HT1080 (cell line): ENCODE results near the gene ABCG1. TPM values are rescaled to one million over a fixed set of nuclear protein-coding genes. Genes with fewer than 3 reads are reported as not detected.

Source experiments
- DNase-seq: peaks from one replicate; pipeline ENCODE4 v3.0.0-alpha.2; 2015; ENCODE audit warnings: low read depth
- total RNA-seq: library from RNA; depleted of rRNA; stranded (reverse); fragments of >200 nt; shearing (Covaris generic); gene quantifications from 2 replicates; pipeline ENCODE4 v1.2.3, GENCODE V29; 2014

Gene ABCG1
- total RNA-seq, 1 experiment from 2014 or later: not detected

DNA sequence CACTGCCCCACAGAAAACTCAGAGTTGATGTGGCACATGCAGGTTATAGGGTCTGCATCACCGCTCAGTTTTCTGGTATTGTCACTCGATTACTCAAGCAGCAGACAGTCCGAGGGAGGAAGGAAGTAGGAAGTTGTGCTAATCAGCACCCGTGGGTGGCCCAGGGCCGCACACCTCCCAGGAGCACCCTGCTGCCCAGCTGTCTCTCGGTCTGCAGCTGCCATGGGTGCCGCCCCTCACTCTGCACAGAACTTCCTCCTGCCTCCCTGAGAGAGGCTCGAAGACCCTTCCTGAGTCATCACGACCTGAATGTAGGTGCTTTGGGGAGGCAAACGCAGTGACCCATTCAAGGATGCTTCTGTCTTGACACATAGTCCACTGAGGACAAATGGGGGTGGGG is 100.4 kb downstream of the ABCG1 start:
- DNase-seq: no peak

DNA sequence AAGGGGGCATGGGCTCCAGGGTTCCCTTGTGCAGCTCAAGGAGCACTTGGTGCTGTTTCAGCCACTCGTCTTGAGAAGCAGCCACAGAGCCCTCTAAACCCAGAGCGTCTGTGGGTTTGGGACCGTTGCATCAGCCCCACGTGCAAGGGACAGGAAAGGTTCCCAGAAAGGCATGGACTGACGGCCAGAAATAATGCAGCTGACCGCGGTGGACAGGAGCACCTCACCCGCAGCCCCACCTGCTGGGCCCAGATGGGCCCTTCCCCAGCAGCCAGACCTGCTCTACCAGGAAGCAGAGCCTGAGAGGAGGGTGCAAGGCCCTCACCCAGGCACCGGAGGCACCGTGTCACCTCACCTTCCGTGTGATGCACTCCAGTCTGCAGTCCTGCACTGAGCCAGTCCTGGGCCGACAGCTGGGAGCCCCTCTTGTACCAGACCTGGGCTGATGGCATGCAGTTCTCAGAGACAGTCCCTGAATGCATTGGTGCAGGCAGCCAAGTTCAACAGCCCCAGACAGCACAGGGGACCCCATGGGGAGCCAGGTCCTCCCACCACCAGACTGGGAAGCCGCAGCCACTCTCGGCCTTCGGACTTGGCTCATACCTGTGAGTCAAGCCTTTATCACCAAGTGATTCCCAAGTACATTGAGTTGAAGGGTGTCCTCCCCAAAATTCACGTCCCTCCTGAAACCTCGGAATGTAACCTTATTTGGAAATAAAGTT is 101.1 kb downstream of the ABCG1 start:
- no peak for DNase-seq

DNA sequence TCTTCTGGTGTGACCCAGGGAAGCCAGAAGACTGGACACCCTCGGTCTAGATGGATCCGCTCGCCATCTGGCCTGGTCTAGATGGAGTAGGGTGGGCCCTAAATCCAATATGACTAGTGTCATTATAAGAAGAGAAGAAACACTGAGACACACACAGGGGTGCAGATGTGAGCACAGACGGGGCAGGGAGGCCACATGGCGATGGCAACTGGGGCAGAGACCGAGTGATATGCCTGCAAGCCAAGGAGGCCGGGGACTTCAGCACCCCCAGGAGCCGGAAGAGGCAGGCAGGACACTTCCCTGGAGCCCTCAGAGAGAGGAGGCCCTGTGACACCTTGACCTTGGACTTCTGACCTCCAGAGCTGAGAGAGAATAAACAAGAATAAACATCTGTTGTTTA is 101.9 kb downstream of the ABCG1 start:
- no peak for DNase-seq

DNA sequence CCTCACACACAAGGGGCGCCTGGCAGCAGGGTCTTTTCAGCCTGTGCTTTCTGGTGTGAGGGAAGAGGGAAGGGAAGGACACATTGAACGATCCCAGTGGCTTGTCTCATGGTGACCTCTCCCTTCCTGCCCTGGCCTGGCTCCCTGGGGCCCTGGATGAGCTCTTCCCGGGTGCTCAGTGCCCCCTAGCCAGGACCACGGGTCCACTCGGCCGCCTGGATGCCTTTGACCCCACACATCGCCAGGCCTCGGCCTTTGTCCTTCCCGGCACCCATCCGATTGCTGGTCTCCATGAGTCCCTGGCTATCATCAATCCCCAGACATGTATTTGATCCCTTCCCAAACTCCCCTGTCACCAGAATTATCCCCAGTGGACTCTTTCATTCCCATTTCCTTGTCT is 102.3 kb downstream of the ABCG1 start:
- no peak for DNase-seq

DNA sequence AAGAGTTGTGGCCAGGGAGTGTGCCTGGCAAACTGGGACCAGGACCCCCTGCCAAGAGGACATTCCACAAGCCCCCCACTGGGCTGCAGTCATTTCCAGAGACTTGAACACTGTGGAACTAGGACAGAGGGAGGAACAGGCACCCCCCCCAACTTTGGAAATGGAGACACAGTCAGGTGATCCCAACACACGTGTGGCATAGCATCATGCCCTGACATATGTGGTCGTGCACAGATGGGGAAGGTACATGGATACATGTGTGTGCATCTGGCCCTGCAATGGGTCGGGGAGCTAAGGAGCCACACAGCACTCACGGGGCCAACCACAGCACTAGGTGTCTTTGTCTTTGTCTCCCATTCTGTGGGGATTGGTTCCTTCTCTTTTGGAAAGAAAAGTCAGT is 102.9 kb downstream of the ABCG1 start:
- DNase-seq: no peak

DNA sequence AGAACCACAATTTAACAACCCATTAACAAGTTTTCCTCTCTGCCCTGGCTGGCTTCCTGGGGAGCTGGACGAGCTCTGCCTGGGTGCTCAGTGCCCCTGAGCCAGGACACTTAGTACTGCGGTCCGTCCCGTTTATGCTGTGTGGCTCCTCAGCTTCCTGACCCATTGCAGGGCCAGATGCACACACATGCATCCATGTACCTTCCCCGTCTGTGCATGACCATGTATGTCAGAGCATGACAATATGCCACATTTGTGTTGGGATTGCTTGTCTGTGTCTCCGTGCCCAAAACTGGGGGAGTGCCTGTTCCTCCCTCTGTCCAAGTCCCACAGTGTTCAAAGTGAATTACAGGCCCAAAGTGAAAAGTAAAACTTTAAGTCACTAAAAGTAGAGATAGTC is 106.0 kb downstream of the ABCG1 start:
- no peak for DNase-seq

DNA sequence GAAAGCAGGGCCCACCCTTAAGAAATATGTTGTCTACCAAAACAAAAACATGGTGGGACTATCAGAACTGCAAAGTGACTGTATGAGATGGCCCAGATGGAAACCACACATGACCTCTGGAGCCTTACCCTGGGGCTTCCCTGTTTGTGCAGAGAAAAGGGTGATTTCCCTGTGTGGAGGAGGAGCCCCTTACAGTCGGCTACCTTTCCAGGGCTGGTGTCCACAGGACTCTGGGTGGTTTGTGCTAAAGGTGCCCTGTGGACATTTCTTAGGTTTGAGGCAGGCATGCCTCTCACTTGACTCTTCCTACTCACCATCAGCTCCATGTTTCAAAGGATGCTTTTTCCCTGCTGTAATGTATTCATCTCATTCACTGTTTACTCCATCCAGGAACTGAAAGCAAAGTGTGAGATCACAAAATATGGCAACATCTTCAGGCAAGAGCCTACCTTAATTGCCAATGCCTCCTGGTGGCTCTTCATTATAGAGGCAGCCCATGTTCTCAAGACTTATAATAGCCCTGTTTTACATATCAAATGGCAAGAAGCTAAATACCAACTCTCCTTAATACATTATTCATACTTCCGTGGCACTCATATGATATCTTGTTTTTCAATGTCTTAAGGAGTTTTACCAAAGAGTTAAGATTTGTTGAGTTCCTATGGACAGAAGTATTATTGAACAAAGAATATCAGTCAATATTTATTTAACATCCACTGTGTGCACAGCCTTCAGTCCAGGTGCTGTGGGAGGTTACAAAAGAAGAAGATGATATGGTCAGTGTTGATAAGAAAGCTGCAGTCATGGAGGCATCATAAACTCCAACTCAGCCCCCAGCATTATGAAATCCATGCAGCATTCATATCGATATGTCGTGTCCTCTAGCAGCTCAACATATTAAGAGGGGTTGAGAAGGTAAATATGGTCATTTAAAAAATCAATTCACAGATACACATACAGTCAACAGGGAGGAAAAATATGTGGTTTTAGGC is 111.7 kb downstream of the ABCG1 start:
- DNase-seq: no peak

DNA sequence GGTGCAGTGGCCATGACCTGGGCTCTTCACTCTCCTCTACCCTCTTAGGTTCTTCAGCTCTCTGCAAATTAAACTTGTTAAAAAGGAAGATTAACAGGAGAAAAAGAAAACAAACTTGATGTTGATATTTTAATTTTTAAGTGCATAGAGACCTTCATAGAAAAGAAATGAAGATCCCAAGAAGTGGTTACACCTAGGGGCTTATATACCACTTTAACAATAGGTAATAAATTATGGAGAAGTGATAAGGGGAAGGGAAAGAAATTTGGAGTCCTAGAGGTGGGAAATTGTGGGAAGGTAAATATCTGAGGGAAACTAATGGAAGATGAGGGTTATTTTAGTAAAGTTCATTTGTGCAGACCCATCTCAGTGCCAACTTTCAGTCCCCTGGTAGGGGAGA is 112.7 kb downstream of the ABCG1 start:
- no peak for DNase-seq

DNA sequence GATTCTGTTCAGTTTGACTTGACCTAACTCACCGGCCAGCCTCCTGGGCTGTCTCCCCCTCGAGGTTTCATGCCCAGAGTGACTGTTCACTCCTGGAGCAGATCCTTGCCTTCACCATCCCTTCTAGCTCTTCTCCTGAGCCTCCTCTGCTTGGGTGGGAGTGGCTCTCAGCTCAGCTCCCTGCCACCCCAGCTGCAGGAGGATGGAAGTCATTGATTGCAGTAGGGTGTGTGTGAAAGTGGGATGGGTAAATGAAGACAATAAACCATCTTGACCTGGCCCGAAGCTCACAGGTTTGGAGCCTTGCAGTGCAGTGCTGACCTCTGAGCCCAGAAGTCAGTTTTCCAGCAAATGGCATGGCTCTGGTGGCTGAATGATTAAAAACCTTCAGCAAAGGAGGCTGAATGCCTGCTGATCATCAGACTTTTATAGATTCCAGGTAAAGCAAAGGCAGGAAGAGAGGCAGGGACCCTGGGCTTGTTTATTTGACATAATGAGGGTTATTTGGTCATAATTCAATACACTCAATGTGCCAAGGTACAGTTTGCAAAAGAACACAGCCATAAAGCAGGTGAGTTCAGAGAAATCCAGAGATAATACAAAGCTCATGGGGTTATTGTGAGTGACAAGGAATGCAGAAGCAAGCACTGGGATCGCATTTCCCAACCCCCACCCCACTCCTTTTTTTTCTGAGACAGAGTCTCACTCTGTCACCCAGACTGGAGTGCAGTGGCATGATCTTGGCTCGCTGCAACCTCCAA is 113.8 kb downstream of the ABCG1 start:
- no peak for DNase-seq

DNA sequence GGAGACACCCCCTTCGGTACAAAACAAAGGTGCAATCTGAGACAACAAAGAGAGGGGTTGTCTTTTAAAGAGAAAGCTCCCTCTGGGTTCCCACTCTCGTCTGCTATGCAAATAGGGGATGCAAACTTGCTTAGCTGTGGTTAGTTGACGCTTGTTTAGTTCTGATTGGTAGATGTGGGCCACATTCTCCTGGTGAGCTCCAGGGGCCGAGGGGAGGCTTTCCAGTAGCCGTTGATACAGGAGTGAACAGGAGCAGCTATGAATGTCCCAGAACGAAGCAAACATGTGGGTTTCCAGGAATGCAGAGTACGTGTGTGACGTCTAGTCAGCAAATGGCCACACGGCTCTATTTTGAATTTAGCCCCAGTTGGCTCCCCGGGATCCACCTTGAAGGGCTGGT is 117.1 kb downstream of the ABCG1 start:
- DNase-seq: no peak

DNA sequence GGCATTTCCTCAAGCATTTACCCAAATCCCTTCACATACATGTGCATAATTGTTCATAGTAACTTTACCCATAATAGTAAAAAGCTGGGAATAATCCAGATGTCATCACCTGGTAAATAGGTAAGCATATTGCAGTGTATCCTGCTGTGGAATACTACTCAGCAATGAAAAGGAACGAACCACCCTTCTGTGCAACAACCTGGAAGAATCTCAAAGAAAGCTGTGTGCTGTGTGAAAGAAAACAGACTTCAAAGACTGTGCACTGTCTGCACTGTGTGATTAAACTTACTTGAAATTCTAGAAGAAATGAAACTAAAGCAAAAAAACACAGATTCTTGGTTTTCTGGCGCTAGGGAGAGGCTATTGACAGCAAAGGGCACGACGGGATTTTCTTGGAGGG is 118.3 kb downstream of the ABCG1 start:
- no peak for DNase-seq

DNA sequence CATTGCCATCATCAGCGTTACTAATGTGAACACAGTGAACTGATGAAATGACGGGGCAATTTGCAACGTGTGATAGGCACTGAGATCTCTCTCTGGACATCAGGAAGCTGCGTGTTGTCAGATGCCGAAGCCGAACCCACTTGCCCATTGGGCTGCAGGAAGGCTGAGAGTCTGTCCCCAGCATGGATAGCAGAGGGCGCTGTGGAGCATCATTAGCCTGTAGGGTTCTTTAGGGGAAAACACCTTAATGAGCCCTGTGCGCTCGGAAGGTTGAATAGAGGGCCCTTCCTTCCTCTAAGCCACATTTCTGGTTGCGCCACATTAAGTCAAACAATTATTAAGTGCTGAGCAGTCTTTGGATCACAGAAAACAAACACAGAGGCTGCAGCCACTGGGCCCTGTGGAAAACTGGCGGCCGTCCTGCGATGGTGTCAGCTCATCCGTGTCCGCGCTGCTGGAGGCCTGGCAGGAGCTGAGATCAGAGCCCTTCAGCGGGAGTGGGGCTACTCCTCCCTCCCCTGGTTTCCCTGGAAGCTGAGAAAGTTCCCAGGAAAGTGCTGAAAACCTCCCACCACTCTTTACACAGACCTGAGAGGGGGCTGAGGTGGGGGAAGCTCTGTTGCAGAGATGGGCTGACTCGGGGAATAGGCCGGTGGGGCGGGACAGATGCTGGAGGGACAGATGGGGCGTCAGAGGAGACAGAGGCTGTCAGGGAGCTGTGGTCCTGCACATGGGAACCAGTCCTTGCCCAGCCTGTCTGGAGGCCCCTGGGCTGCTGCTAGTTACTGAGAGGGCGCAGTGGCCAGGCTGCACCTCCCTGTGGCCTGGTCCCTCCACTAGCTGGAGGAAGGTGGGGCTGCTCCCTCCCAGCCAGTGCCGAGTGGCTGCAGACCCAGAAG is 119.1 kb downstream of the ABCG1 start:
- DNase-seq: peak; percentile 21

DNA sequence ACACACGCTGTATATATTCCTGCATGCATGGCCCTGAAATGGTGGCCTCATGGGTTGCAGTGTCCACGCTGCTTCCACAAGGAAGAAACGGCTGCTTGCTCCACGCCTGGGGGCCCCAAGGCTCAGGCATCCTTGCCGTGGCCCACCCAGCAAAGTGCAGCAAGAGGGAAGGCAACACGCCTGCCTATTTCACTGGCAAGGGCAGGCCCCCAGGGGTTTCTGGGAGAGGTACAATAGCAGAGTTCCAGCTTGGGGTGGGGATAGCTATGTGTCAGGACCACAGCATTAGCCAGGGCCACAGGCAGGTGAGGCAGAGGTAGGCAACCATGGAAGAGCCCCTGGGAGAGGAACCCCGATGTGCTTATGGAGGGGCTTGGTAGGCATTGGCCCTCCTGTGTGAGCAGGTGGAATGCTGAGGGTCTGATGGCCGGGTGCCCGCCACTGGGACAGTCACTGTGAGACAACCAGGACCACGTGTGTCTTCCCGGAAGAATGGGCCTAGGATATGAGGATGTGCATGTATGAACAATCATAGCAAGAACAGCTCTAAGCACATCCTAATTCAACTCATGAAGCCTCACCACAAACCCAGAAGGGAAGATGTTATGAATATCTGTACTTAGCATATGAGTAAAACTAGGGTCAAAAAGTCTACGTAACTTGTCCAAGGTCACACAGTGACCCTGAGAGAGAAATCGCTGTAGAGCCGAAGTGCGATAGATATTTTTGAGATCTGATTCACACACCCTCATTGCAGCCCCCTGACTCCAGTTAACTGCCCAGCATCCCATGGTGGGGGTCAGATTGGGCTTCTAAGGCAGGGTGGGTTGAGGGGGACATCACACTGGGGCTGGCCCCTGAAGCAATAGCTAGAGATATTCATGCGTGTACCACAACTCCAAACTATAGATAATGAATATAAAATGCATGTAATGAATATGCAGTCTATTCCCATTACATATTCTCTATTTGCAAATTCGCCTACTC is 120.1 kb downstream of the ABCG1 start:
- no peak for DNase-seq

DNA sequence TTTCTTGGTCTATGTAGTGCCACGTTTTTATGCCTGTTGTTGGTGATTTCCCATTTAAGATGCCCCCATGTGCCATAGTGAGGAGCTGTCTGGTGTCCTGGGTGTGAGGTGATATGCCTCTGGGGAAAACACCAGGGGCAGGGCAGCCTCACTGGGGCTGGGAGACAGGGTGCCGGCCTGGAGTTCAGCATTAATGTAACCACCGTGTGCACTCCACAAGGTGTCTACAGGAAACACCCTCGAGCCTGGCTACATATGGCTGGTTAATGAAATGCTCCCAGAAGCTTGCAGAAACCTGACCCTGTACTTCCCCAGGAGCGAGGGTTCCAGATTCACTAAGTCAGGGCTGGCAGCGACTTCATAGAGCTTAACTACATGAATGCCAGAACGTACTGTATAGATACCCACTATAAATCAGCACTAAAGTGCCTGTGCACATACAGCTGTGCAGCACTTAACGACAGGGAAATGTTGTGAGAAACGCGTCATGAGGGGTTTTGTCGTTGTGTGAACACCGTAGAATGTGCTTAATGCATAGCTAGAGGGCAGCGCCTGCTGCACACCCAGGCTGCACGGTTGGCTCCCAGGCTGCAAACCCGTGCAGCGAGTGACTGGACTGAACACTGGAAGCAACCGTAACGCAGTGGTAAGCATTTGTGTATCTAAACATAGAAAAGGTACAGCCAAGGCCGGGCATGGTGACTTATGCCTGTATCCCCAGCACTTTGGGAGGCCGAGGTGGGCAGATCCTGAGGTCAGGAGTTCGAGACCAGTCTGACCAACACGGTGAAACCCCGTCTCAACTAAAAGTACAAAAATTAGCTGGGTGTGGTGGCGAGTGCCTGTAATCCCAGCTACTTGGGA is 121.5 kb downstream of the ABCG1 start:
- no peak for DNase-seq

DNA sequence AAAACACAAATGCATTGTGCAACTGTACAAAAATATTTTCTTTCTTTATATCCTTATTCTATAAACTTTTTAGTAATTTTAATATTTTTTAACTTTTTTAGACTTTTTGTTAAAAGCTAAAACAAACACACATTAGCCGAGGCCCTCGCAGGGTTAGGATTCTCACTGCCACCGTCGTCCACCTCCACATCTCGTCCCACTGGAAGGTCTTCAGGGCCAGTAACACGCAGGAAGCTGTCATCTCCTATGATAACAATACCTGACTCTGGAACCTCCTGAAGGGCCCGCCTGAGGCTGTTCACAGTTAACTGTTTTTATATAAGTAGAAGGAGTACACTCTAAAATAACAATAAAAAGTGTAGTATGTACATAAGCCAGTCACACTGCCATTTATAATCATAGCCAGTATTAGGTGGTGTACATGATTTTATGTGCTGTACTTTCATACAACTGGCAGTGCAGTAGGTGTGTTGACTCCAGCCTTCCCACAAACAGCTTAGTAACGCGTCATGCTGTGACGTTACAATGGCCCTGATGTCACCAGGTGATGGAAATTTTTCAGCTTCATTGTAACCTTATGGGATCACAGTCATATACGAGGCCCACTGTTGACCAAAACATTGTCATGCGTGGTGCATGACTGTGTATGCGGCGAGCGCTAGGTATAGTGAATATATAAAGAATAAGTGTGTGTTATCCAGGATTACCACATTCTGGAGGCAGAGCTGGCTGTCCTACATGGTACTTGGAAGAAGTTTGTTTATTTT is 123.0 kb downstream of the ABCG1 start:
- DNase-seq: no peak

DNA sequence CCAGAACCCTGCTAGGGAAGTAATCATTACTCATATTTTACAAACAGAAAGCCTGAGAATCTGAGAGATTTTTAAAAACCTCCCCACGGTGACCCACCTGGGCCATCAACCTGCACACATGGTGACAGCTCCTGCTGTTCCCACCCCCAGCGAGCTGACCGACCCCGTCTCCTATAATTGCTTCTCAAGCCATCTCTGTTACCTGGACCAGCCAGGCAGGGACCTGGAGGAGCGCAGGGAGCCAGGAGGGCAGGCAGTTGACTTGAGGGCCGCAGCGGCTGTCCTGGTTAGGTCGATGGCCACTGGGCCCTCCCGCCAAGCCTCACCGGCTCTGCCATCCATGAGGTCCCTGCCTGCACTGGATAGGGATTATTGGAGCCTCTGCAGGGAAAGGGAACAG is 124.2 kb downstream of the ABCG1 start:
- DNase-seq: no peak

DNA sequence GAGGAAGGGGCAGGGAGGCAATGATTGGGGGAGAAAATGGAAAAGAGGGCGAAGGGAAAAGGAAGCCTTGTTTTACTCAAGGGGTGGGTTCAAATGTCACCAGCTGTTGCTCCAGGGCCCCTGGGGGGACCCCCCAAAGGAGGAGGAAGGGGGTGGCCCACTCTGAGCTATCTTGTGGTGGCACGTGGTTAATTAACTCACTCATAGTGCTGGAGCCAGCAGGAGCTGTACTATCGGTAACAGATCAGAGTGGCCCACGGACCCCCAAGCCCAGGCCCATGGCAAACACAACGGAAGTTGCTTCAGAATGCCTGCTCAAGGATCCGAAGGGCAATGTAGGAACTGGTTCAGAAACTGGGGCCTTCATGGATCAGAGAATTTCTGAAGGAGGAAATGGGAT is 124.6 kb downstream of the ABCG1 start:
- no peak for DNase-seq
